ENCODE measurements around the gene TEX264.

Gene TEX264

DNA sequence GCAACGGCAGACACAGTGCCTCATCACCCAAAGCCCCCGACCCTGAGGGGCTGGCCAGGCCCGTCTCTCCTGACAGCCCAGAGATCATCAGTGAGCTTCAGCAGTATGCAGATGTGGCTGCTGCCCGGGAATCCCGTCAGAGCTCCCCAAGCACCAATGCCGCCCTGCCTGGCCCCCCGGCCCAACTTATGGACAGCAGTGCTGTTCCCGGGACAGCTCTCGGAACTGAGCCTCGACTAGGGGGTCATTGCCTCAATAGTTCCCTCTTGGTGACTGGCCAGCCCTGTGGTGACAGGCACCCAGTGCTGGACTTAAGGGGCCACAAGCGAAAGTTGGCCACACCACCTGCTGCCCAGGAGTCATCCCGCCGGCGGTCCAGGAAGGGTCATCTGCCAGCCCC is 8.6 kb upstream of the TEX264 start:
- Histone ChIP-seq H3K4ac (ENCODE audit: low read length) (no peak overlapping the region), H2BK120ac (ENCODE audit: low read depth, low read length) (no peak overlapping the region), H4K91ac (ENCODE audit: low read depth, low read length, poor library complexity) (no peak overlapping the region), H3K9ac (ENCODE audit: low read depth, low read length, poor library complexity) (no peak overlapping the region), H3K9me3 (replicated peaks in 1 of 2; ENCODE audit: control insufficient read depth in 2 of 2, insufficient read depth in 1 of 2, low read depth in 1 of 2, low read length in 2 of 2) (no peaks in the 10 kb centered on the region), H3K27ac (replicated peaks; ENCODE audit: low read length) (no peak overlapping the region), H3K18ac (ENCODE audit: low read length) (no peak overlapping the region), H3K4me1 (ENCODE audit: control insufficient read depth in 2 of 2, insufficient read depth in 1 of 2, low read depth in 1 of 2, low read length in 2 of 2) (no peaks in the 10 kb centered on the region), H3K14ac (ENCODE audit: low read length) (no peak overlapping the region), H3K4me2 (ENCODE audit: insufficient read depth, low read length, poor library complexity, severe bottlenecking) (no peak overlapping the region), H4K8ac (ENCODE audit: low read depth, low read length) (no peak overlapping the region), H2AFZ (ENCODE audit: low read length) (no peak overlapping the region), H3K36me3 (replicated peaks in 1 of 2; ENCODE audit: control insufficient read depth in 2 of 2, insufficient read depth in 2 of 2, low read length in 2 of 2) (peaks cover 26 to 82% of the 10 kb centered on the region in 2 donors), H2AK5ac (ENCODE audit: low read depth, low read length) (no peak overlapping the region), H2BK5ac (ENCODE audit: low read length) (peak overlapping the region; percentile 66), H3K4me3 (ENCODE audit: low read length in 2 of 2) (no peak overlapping the region), H2BK12ac (ENCODE audit: low read length) (no peak overlapping the region), H3K27me3 (ENCODE audit: control insufficient read depth in 3 of 3, insufficient read depth in 3 of 3, low read depth in 1 of 3, low read length in 3 of 3) (no peaks in the 10 kb centered on the region), H3K79me1 (ENCODE audit: low read depth, low read length) (peaks cover 3% of the 10 kb centered on the region), H3K23ac (ENCODE audit: low read depth, low read length, poor library complexity) (no peak overlapping the region), H2BK15ac (ENCODE audit: low read length) (no peak overlapping the region)
- no peak for DNase-seq (ENCODE audit: low spot score)
- no CpG with 5 or more reads among the region's 14 CpGs for WGBS, 2 donors (ENCODE audit: extremely low coverage in 2 of 2, insufficient read length in 2 of 2, insufficient replicate concordance in 1 of 2)

DNA sequence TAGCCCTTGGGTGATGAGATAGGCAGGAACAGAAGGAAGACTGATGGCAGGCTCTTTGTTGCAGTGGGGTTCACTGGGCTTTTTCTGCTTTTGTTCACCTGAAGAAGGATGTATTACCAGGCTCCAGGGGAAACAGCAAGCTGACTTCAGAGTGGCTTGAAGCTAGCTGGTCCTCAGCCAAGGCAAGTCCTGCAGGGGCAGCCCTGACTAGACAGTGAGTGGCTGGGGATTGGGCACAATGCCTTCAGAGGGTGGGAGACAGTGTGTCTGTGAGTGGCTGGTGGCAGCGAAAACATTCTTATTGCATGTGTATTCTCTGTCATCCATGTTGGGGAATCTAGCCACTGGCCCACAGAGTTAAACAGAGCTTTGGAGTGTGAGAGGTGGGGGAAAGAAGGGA is 2.3 kb upstream of the TEX264 start:
- Histone ChIP-seq H2BK15ac (ENCODE audit: low read length) (no peak overlapping the region), H3K4me3 (ENCODE audit: low read length in 2 of 2) (no peak overlapping the region), H2BK12ac (ENCODE audit: low read length) (no peak overlapping the region), H3K4ac (ENCODE audit: low read length) (no peak overlapping the region), H2BK120ac (ENCODE audit: low read depth, low read length) (no peak overlapping the region), H3K36me3 (replicated peaks in 1 of 2; ENCODE audit: control insufficient read depth in 2 of 2, insufficient read depth in 2 of 2, low read length in 2 of 2) (peaks cover 2 to 25% of the 10 kb centered on the region in 2 donors), H3K4me1 (ENCODE audit: control insufficient read depth in 2 of 2, insufficient read depth in 1 of 2, low read depth in 1 of 2, low read length in 2 of 2) (peaks cover 6 to 21% of the 10 kb centered on the region in 2 donors), H3K27me3 (ENCODE audit: control insufficient read depth in 3 of 3, insufficient read depth in 3 of 3, low read depth in 1 of 3, low read length in 3 of 3) (peaks cover 0 to 26% (median 0%) of the 10 kb centered on the region in 3 experiments), H3K23ac (ENCODE audit: low read depth, low read length, poor library complexity) (no peak overlapping the region), H3K79me1 (ENCODE audit: low read depth, low read length) (peaks cover 7% of the 10 kb centered on the region), H3K14ac (ENCODE audit: low read length) (no peak overlapping the region), H4K8ac (ENCODE audit: low read depth, low read length) (no peak overlapping the region), H2AK5ac (ENCODE audit: low read depth, low read length) (no peak overlapping the region), H3K9me3 (replicated peaks in 1 of 2; ENCODE audit: control insufficient read depth in 2 of 2, insufficient read depth in 1 of 2, low read depth in 1 of 2, low read length in 2 of 2) (no peaks in the 10 kb centered on the region), H2BK5ac (ENCODE audit: low read length) (no peak overlapping the region), H3K18ac (ENCODE audit: low read length) (no peak overlapping the region), H2AFZ (ENCODE audit: low read length) (no peak overlapping the region), H3K9ac (ENCODE audit: low read depth, low read length, poor library complexity) (peak overlapping the region; percentile 56), H3K4me2 (ENCODE audit: insufficient read depth, low read length, poor library complexity, severe bottlenecking) (no peak overlapping the region), H4K91ac (ENCODE audit: low read depth, low read length, poor library complexity) (no peak overlapping the region), H3K27ac (replicated peaks; ENCODE audit: low read length) (no peak overlapping the region)
- no CpG with 5 or more reads among the region's 1 CpG for WGBS, 2 donors (ENCODE audit: extremely low coverage in 2 of 2, insufficient read length in 2 of 2, insufficient replicate concordance in 1 of 2)
- no peak for DNase-seq (ENCODE audit: low spot score)

DNA sequence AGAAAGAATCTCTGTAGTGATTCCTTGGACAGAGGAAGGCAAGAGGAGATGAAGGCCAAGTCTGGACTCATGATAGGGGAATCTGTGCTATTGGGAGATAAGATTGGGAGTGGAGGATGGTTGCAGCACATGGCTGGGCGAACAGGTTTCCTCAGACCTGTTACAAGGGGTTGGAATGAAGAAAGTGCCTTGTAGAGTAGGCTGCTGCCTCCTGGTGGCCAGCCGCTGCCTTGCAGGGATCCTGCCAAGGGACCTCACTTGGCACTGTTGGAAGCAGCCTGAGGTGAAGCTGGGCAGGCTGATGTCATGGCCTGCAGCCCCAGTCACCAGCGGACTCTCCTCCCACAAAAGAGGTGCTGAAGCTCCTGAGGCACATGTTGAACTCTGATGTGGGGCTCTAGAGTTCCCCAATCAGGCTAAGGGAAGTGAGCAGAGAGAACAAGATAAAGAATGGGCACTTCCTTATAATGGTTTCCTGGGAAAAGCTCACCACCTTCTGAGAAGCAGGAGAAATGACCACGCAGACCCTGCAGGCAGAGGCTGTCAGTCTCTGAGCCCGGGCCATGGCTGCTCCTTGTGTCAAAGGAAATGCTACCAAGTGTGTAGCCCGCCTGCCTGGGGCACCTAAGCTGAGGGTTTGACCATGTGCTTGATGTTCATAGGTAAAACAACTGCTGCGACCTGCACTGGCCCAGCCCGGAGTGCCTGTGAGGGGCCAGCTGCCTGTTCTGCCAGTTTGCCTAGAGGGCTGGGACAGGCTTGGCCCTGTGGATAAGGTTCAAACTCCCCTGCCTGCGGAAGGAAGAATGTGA is 1.6 kb upstream of the TEX264 start:
- peaks cover 7% of the 10 kb centered on the region for H3K79me1 ChIP-seq (ENCODE audit: low read depth, low read length)
- H3K4me1 ChIP-seq (ENCODE audit: control insufficient read depth in 2 of 2, insufficient read depth in 1 of 2, low read depth in 1 of 2, low read length in 2 of 2), result peaks cover 6 to 22% of the 10 kb centered on the region in 2 donors
- no peak overlapping the region for H3K23ac ChIP-seq (ENCODE audit: low read depth, low read length, poor library complexity)
- no peak overlapping the region for H2BK5ac ChIP-seq (ENCODE audit: low read length)
- no CpG with 5 or more reads among the region's 9 CpGs for WGBS, 2 donors (ENCODE audit: extremely low coverage in 2 of 2, insufficient read length in 2 of 2, insufficient replicate concordance in 1 of 2)
- no peak overlapping the region for H3K27ac ChIP-seq (replicated peaks; ENCODE audit: low read length)
- peak; percentile 67 for DNase-seq (ENCODE audit: low spot score)
- peaks cover 0 to 18% of the 10 kb centered on the region in 2 donors for H3K36me3 ChIP-seq (replicated peaks in 1 of 2; ENCODE audit: control insufficient read depth in 2 of 2, insufficient read depth in 2 of 2, low read length in 2 of 2)
- no peak overlapping the region for H3K4me2 ChIP-seq (ENCODE audit: insufficient read depth, low read length, poor library complexity, severe bottlenecking)
- H2AK5ac ChIP-seq (ENCODE audit: low read depth, low read length), result no peak overlapping the region
- no peak overlapping the region for H2BK12ac ChIP-seq (ENCODE audit: low read length)
- H2BK120ac ChIP-seq (ENCODE audit: low read depth, low read length), result no peak overlapping the region
- H4K8ac ChIP-seq (ENCODE audit: low read depth, low read length), result no peak overlapping the region
- H3K18ac ChIP-seq (ENCODE audit: low read length), result no peak overlapping the region
- H3K27me3 ChIP-seq (ENCODE audit: control insufficient read depth in 3 of 3, insufficient read depth in 3 of 3, low read depth in 1 of 3, low read length in 3 of 3), result peaks cover 0 to 26% (median 0%) of the 10 kb centered on the region in 3 experiments
- no peak overlapping the region for H4K91ac ChIP-seq (ENCODE audit: low read depth, low read length, poor library complexity)
- no peak overlapping the region for H3K4me3 ChIP-seq (ENCODE audit: low read length in 2 of 2)
- H3K14ac ChIP-seq (ENCODE audit: low read length), result no peak overlapping the region
- H3K9ac ChIP-seq (ENCODE audit: low read depth, low read length, poor library complexity), result no peak overlapping the region
- H2BK15ac ChIP-seq (ENCODE audit: low read length), result no peak overlapping the region
- H2AFZ ChIP-seq (ENCODE audit: low read length), result no peak overlapping the region
- no peaks in the 10 kb centered on the region for H3K9me3 ChIP-seq (replicated peaks in 1 of 2; ENCODE audit: control insufficient read depth in 2 of 2, insufficient read depth in 1 of 2, low read depth in 1 of 2, low read length in 2 of 2)
- H3K4ac ChIP-seq (ENCODE audit: low read length), result no peak overlapping the region

DNA sequence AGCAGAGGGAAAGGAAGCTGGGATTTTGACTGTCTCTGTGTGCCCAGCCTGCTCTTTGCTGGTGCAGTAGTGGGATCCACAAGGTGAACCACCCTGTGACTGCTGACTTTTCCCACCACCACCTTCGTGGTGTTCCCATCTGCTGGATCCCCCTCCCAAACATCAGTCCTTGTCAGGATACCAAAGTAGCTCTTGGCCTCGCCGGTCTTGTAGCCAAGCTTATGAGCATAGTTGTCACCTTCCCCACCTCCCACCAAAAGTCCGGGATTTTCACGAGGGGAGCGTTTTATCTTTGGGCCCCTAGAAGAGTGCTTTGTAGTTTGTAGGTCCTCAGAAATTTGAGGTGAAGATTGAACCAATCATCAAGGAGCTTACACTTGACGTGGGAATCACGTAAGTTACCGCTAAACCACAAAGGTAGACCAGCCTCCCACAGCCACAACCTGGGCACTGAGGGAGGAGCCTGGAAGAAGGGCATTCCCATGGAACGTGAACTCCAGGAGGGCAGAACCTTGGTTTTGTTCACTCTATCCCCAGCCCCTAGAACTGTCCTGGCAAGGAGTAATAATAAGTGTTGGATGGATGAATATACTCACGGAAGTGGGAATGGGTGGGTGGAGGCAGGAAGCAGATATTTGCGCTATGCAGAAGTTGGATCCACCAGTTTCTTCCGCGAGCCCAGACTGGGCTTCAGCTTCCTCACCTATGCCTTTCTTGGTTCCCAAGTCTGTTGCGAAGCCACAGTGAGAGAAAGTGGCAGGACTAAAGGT is 814 bp upstream of the TEX264 start:
- peaks cover 0 to 19% of the 10 kb centered on the region in 2 donors for H3K36me3 ChIP-seq (replicated peaks in 1 of 2; ENCODE audit: control insufficient read depth in 2 of 2, insufficient read depth in 2 of 2, low read length in 2 of 2)
- H2BK5ac ChIP-seq (ENCODE audit: low read length), result no peak overlapping the region
- H3K79me1 ChIP-seq (ENCODE audit: low read depth, low read length), result peaks cover 7% of the 10 kb centered on the region
- no peak overlapping the region for H3K14ac ChIP-seq (ENCODE audit: low read length)
- H3K23ac ChIP-seq (ENCODE audit: low read depth, low read length, poor library complexity), result no peak overlapping the region
- H4K8ac ChIP-seq (ENCODE audit: low read depth, low read length), result no peak overlapping the region
- no peak for DNase-seq (ENCODE audit: low spot score)
- H3K27ac ChIP-seq (replicated peaks; ENCODE audit: low read length), result no peak overlapping the region
- peaks cover 0 to 26% (median 0%) of the 10 kb centered on the region in 3 experiments for H3K27me3 ChIP-seq (ENCODE audit: control insufficient read depth in 3 of 3, insufficient read depth in 3 of 3, low read depth in 1 of 3, low read length in 3 of 3)
- WGBS, 2 donors (ENCODE audit: extremely low coverage in 2 of 2, insufficient read length in 2 of 2, insufficient replicate concordance in 1 of 2), result no CpG with 5 or more reads among the region's 15 CpGs
- H3K4ac ChIP-seq (ENCODE audit: low read length), result no peak overlapping the region
- no peak overlapping the region for H2BK120ac ChIP-seq (ENCODE audit: low read depth, low read length)
- H4K91ac ChIP-seq (ENCODE audit: low read depth, low read length, poor library complexity), result no peak overlapping the region
- peak overlapping the region; percentile 92 for H3K4me2 ChIP-seq (ENCODE audit: insufficient read depth, low read length, poor library complexity, severe bottlenecking)
- peaks cover 6 to 22% of the 10 kb centered on the region in 2 donors for H3K4me1 ChIP-seq (ENCODE audit: control insufficient read depth in 2 of 2, insufficient read depth in 1 of 2, low read depth in 1 of 2, low read length in 2 of 2)
- no peak overlapping the region for H3K9ac ChIP-seq (ENCODE audit: low read depth, low read length, poor library complexity)
- no peak overlapping the region for H2AK5ac ChIP-seq (ENCODE audit: low read depth, low read length)
- no peak overlapping the region for H2BK15ac ChIP-seq (ENCODE audit: low read length)
- no peak overlapping the region for H2AFZ ChIP-seq (ENCODE audit: low read length)
- H3K18ac ChIP-seq (ENCODE audit: low read length), result no peak overlapping the region
- H3K4me3 ChIP-seq (ENCODE audit: low read length in 2 of 2), result peak overlapping the region; percentile 76 to 88
- H3K9me3 ChIP-seq (replicated peaks in 1 of 2; ENCODE audit: control insufficient read depth in 2 of 2, insufficient read depth in 1 of 2, low read depth in 1 of 2, low read length in 2 of 2), result no peaks in the 10 kb centered on the region
- H2BK12ac ChIP-seq (ENCODE audit: low read length), result no peak overlapping the region
